Neural progenitor cell (in vitro differentiated cells): ENCODE measurements around the gene HPSE2.

Experiments
- EZH2phosphoT487 ChIP-seq: fragments of 200-600 bp; sonication (generic); IDR thresholded peaks from 2 replicates; pipeline ENCODE4 v1.6.1; 2017; ENCODE audit warnings: antibody characterized with exemption
- TF ChIP-seq, protein P1 (sequence below): fragments of 200-600 bp; sonication (generic); IDR thresholded peaks from 2 replicates; pipeline ENCODE4 v1.5.1; 2017; ENCODE audit warnings: antibody characterized with exemption, mild to moderate bottlenecking

DNA sequence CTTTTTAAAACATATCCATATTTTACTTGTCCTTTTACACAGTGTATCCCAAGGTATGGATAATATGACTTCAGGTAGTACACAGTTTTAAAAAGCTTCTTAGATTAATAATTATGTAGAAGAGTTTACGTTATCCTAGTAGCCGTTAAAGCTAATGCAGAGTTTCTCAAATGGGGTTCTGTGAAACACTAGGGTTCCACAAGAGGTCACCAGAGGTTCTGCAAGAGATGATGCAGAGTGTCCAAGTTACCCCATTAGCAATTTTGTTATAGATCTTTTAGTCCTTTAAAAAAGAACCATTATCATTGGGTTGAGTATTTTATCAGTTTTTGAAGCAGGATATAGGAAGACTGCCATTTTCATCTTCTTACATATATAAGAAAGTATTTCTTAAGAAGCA lies 490.0 kb downstream of the HPSE2 start:
- TF ChIP-seq, protein P1, sequence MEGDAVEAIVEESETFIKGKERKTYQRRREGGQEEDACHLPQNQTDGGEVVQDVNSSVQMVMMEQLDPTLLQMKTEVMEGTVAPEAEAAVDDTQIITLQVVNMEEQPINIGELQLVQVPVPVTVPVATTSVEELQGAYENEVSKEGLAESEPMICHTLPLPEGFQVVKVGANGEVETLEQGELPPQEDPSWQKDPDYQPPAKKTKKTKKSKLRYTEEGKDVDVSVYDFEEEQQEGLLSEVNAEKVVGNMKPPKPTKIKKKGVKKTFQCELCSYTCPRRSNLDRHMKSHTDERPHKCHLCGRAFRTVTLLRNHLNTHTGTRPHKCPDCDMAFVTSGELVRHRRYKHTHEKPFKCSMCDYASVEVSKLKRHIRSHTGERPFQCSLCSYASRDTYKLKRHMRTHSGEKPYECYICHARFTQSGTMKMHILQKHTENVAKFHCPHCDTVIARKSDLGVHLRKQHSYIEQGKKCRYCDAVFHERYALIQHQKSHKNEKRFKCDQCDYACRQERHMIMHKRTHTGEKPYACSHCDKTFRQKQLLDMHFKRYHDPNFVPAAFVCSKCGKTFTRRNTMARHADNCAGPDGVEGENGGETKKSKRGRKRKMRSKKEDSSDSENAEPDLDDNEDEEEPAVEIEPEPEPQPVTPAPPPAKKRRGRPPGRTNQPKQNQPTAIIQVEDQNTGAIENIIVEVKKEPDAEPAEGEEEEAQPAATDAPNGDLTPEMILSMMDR, result peak; percentile 19
- no peak for TF ChIP-seq EZH2phosphoT487
